Measurements from ENCODE around the gene SPINDOC. TPM values are rescaled to one million over a fixed set of nuclear protein-coding genes. Genes with fewer than 3 reads are reported as not detected.
A peak's percentile ranks its signal among the peaks of the same experiment; 100 is the strongest.

The SPINDOC gene
- total RNA-seq, 1 experiment from 2014 or later: 50.9 TPM

GRCh38 chr11:63834535-63835157 lies 21.4 kb downstream of the SPINDOC start:
- H3K9ac ChIP-seq (ENCODE audit: low read length): no peak overlapping the region
- peak overlapping the region; percentile 0; the same call in 1 of the 2 replicates for H3K4me2 ChIP-seq (ENCODE audit: low read length)
- no peak for ATAC-seq
- RAD21 ChIA-PET (ENCODE audit: low non-redundant PET in 1 of 2, low total read pairs in 2 of 2, uncharacterized antibody in 2 of 2, unreplicated experiment in 2 of 2): interaction anchor here in 1 of 2 experiments (1.0 kb wide), 1 partner anchor 111 kb away, joined by 5 read pairs; no protein-coding TSS in a partner anchor
- intact Hi-C loops (cut with micrococcal nuclease): loop anchor here (5.0 to 10.0 kb wide), 2 partner anchors 38 to 360 kb away; no protein-coding TSS in a partner anchor
- H3K9me2 ChIP-seq (ENCODE audit: insufficient read depth): no peaks in the 10 kb centered on the region
- H3K36me3 ChIP-seq (ENCODE audit: control insufficient read depth in 1 of 2, insufficient read depth in 2 of 2, low read length in 2 of 2): no peaks in the 10 kb centered on the region
- DNase-seq (ENCODE audit: low read depth, low spot score): no peak
- no TSS peak for BruUV-seq (replicated peaks)
- POLR2A ChIA-PET: interaction anchor here (1.0 kb wide), 1 partner anchor 32 kb away, joined by 3 read pairs; no protein-coding TSS in a partner anchor
- H3K4me3 ChIP-seq (replicated peaks in 1 of 2; ENCODE audit: low read depth in 1 of 2, low read length in 2 of 2): no peak overlapping the region
- no peaks in the 10 kb centered on the region for H3K9me3 ChIP-seq (ENCODE audit: control insufficient read depth in 1 of 2, insufficient read depth in 1 of 2, low read depth in 1 of 2, low read length in 2 of 2)
- H3K27me3 ChIP-seq (ENCODE audit: insufficient read depth, low read length): no peaks in the 10 kb centered on the region
- TF ChIP-seq ATF3 (IDR thresholded peaks at IDR 0.05): no peak
- TF ChIP-seq CBX3 (IDR thresholded peaks at IDR 0.05; ENCODE audit: low read depth): no peak
- no peak for TF ChIP-seq ZNF274 (IDR thresholded peaks at IDR 0.05; ENCODE audit: low read depth, low read length)
- peaks cover 5% of the 10 kb centered on the region for H3K79me2 ChIP-seq (ENCODE audit: insufficient read depth, low read length)
- CTCF ChIA-PET: interaction anchor here (1.0 to 4.4 kb wide), 3 partner anchors 100 to 111 kb away, joined by 3 to 66 read pairs (median 7); no protein-coding TSS in a partner anchor
- H3K27ac ChIP-seq (ENCODE audit: low read depth, low read length): no peak overlapping the region
- H2AFZ ChIP-seq (ENCODE audit: low read depth, low read length, poor library complexity, severe bottlenecking): no peak overlapping the region
- H3K4me1 ChIP-seq (ENCODE audit: control insufficient read depth in 1 of 2, insufficient read depth in 2 of 2, low read length in 2 of 2): peaks cover 14 to 35% of the 10 kb centered on the region in 2 experiments; a peak in 3 of 4 replicates
- no peaks in the 10 kb centered on the region for H4K20me1 ChIP-seq (ENCODE audit: insufficient read depth)

- ChIA-PET RAD21 (ENCODE audit: low non-redundant PET in 1 of 2, low total read pairs in 2 of 2, uncharacterized antibody in 2 of 2, unreplicated experiment in 2 of 2) (interaction anchor here in 1 of 2 experiments (1.0 kb wide), 1 partner anchor 111 kb away, joined by 5 read pairs; no protein-coding TSS in a partner anchor), POLR2A (no interaction called here), CTCF (interaction anchor here (1.0 to 4.4 kb wide), 2 partner anchors 99 to 111 kb away, joined by 3 to 66 read pairs; no protein-coding TSS in a partner anchor)
- Histone ChIP-seq H4K20me1 (ENCODE audit: insufficient read depth) (no peaks in the 10 kb centered on the region), H3K4me1 (ENCODE audit: control insufficient read depth in 1 of 2, insufficient read depth in 2 of 2, low read length in 2 of 2) (peaks cover 14 to 40% of the 10 kb centered on the region in 2 experiments), H3K36me3 (ENCODE audit: control insufficient read depth in 1 of 2, insufficient read depth in 2 of 2, low read length in 2 of 2) (no peaks in the 10 kb centered on the region), H2AFZ (ENCODE audit: low read depth, low read length, poor library complexity, severe bottlenecking) (no peak overlapping the region), H3K9ac (ENCODE audit: low read length) (no peak overlapping the region), H3K27ac (ENCODE audit: low read depth, low read length) (no peak overlapping the region), H3K79me2 (ENCODE audit: insufficient read depth, low read length) (peaks cover 10% of the 10 kb centered on the region), H3K4me2 (ENCODE audit: low read length) (peak overlapping the region; percentile 0; the same call in 1 of the 2 replicates), H3K4me3 (replicated peaks in 1 of 2; ENCODE audit: low read depth in 1 of 2, low read length in 2 of 2) (no peak overlapping the region), H3K27me3 (ENCODE audit: insufficient read depth, low read length) (no peaks in the 10 kb centered on the region), H3K9me3 (ENCODE audit: control insufficient read depth in 1 of 2, insufficient read depth in 1 of 2, low read depth in 1 of 2, low read length in 2 of 2) (no peaks in the 10 kb centered on the region), H3K9me2 (ENCODE audit: insufficient read depth) (no peaks in the 10 kb centered on the region)
- DNase-seq (ENCODE audit: low read depth, low spot score) (no peak), ATAC-seq (no peak)
- no TSS peak for BruUV-seq (replicated peaks)
- intact Hi-C loops (cut with micrococcal nuclease): loop anchor here (5.0 to 10.0 kb wide), 2 partner anchors 37 to 360 kb away; no protein-coding TSS in a partner anchor
- TF ChIP-seq POLR2A (IDR thresholded peaks at IDR 0.05; ENCODE audit: borderline replicate concordance, extremely low read depth, insufficient read depth, insufficient read length) (no peak), FOSL1 (IDR thresholded peaks at IDR 0.05; ENCODE audit: low read depth) (no peak), EGR1 (IDR thresholded peaks at IDR 0.05; ENCODE audit: low read depth) (no peak), YY1 (IDR thresholded peaks at IDR 0.05; ENCODE audit: extremely low read depth, insufficient replicate concordance, low read depth, low read length) (no peak), CEBPB (IDR thresholded peaks at IDR 0.05; ENCODE audit: low read depth) (no peak), ZFX (IDR thresholded peaks at IDR 0.05) (no peak), SIN3A (IDR thresholded peaks at IDR 0.05; ENCODE audit: low read depth) (no peak), POLR2AphosphoS5 (IDR thresholded peaks at IDR 0.05; ENCODE audit: low read depth, low read length) (no peak), SP1 (IDR thresholded peaks at IDR 0.05; ENCODE audit: low read depth) (no peak), TCF7L2 (IDR thresholded peaks at IDR 0.05; ENCODE audit: borderline replicate concordance, extremely low read depth, insufficient read depth, insufficient read length) (no peak), JUND (IDR thresholded peaks at IDR 0.05) (no peak), SRF (IDR thresholded peaks at IDR 0.05; ENCODE audit: low read depth) (no peak), ELF1 (IDR thresholded peaks at IDR 0.05; ENCODE audit: borderline replicate concordance, low read depth) (no peak), ATF3 (IDR thresholded peaks at IDR 0.05) (no peak), ZNF274 (IDR thresholded peaks at IDR 0.05; ENCODE audit: low read depth, low read length) (no peak), ZBTB33 (IDR thresholded peaks at IDR 0.05; ENCODE audit: extremely low read depth, insufficient replicate concordance, low read length) (no peak)
These were observed 21.9 kb downstream of the SPINDOC start for GRCh38 chr11:63835158-63835545.
